Measurements from ENCODE around the gene TNFRSF14.
"Not testable (repeated sequence)": the region's sequence is repeated elsewhere in the genome, so short reads cannot be mapped to it uniquely, and the experiment has no call there.

TNFRSF14 gene

DNA sequence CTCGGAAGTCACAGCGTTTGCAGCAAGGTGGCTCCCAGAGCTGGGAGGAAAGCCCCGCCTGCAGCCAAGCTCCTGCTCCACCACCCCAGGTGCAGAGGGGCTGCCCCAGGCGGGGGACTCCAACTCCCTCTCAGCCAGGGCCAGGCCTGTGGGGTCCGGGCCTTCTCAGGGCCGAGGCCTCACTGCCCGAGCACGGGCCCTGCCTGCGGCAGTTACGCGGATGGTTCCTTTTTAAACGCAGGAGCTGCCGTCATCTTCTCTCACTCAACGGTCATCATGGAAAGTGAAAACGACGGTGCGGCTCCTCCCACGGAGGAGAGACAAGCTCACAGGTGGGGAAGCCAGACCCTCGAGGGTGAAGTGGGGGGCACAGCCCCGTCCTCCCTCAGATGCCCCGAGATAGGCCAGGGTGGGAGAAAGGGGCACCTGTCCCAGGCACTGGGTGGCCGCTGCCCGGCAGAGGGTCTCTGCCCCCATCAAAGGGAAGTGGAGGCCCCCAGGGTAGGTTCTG lies 21.4 kb downstream of the TNFRSF14 start:
- not testable (repeated sequence) for H2BK120ac ChIP-seq (ENCODE audit: low read depth, low read length); H3K9me3 ChIP-seq (replicated peaks in 1 of 2; ENCODE audit: control insufficient read depth in 2 of 2, insufficient read depth in 1 of 2, low read depth in 1 of 2, low read length in 2 of 2); H3K4me2 ChIP-seq (ENCODE audit: insufficient read depth, low read length, poor library complexity, severe bottlenecking); H3K36me3 ChIP-seq (replicated peaks in 1 of 2; ENCODE audit: control insufficient read depth in 2 of 2, insufficient read depth in 2 of 2, low read length in 2 of 2); DNase-seq (ENCODE audit: low spot score); H3K4ac ChIP-seq (ENCODE audit: low read length); H2AK5ac ChIP-seq (ENCODE audit: low read depth, low read length); H3K18ac ChIP-seq (ENCODE audit: low read length); H3K27ac ChIP-seq (replicated peaks; ENCODE audit: low read length); H3K27me3 ChIP-seq (ENCODE audit: control insufficient read depth in 3 of 3, insufficient read depth in 3 of 3, low read depth in 1 of 3, low read length in 3 of 3); H2BK15ac ChIP-seq (ENCODE audit: low read length); H3K4me3 ChIP-seq (ENCODE audit: low read length in 2 of 2); H3K14ac ChIP-seq (ENCODE audit: low read length); H4K91ac ChIP-seq (ENCODE audit: low read depth, low read length, poor library complexity); H2BK12ac ChIP-seq (ENCODE audit: low read length); H3K79me1 ChIP-seq (ENCODE audit: low read depth, low read length); H3K9ac ChIP-seq (ENCODE audit: low read depth, low read length, poor library complexity); H4K8ac ChIP-seq (ENCODE audit: low read depth, low read length)
- peak overlapping the region; percentile 85 for H2AFZ ChIP-seq (ENCODE audit: low read length)
- H2BK5ac ChIP-seq (ENCODE audit: low read length) = peak overlapping the region; percentile 90
- no CpG with 5 or more reads among the region's 23 CpGs for WGBS, 2 donors (ENCODE audit: extremely low coverage in 2 of 2, insufficient read length in 2 of 2, insufficient replicate concordance in 1 of 2)
- peaks cover 5 to 10% of the 10 kb centered on the region in 2 donors for H3K4me1 ChIP-seq (ENCODE audit: control insufficient read depth in 2 of 2, insufficient read depth in 1 of 2, low read depth in 1 of 2, low read length in 2 of 2)
- H3K23ac ChIP-seq (ENCODE audit: low read depth, low read length, poor library complexity) = peak overlapping the region; percentile 31

DNA sequence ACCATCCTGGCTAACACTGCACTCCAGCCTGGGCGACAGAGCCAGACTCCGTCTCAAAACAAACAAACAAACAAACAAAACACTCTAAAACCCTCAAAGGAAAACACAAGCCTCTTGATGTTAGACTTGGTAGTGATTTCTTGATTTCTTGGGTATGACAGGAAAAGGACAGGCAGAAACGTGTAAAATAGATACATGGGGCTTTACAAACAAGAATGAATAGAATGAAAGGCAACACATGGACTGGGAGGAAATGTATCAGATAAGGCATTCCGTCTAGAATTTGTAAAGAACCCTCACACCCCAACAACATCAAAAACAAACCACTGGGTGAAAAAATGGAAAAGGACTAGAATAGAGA lies 22.6 kb downstream of the TNFRSF14 start:
- Histone ChIP-seq H3K27me3 (ENCODE audit: control insufficient read depth in 3 of 3, insufficient read depth in 3 of 3, low read depth in 1 of 3, low read length in 3 of 3) (peaks cover 0 to 3% (median 0%) of the 10 kb centered on the region in 3 experiments), H4K91ac (ENCODE audit: low read depth, low read length, poor library complexity) (no peak overlapping the region), H3K79me1 (ENCODE audit: low read depth, low read length) (no peaks in the 10 kb centered on the region), H3K23ac (ENCODE audit: low read depth, low read length, poor library complexity) (no peak overlapping the region), H3K18ac (ENCODE audit: low read length) (no peak overlapping the region), H2BK15ac (ENCODE audit: low read length) (no peak overlapping the region), H2AK5ac (ENCODE audit: low read depth, low read length) (no peak overlapping the region), H2BK120ac (ENCODE audit: low read depth, low read length) (no peak overlapping the region), H3K9me3 (replicated peaks in 1 of 2; ENCODE audit: control insufficient read depth in 2 of 2, insufficient read depth in 1 of 2, low read depth in 1 of 2, low read length in 2 of 2) (peaks cover 3% of the 10 kb centered on the region in 2 donors), H3K14ac (ENCODE audit: low read length) (no peak overlapping the region), H2BK12ac (ENCODE audit: low read length) (no peak overlapping the region), H3K4me1 (ENCODE audit: control insufficient read depth in 2 of 2, insufficient read depth in 1 of 2, low read depth in 1 of 2, low read length in 2 of 2) (peaks cover 6 to 10% of the 10 kb centered on the region in 2 donors), H4K8ac (ENCODE audit: low read depth, low read length) (no peak overlapping the region), H3K9ac (ENCODE audit: low read depth, low read length, poor library complexity) (no peak overlapping the region), H3K27ac (replicated peaks; ENCODE audit: low read length) (no peak overlapping the region), H3K4me3 (ENCODE audit: low read length in 2 of 2) (no peak overlapping the region), H3K4me2 (ENCODE audit: insufficient read depth, low read length, poor library complexity, severe bottlenecking) (no peak overlapping the region), H2BK5ac (ENCODE audit: low read length) (no peak overlapping the region), H3K4ac (ENCODE audit: low read length) (no peak overlapping the region), H2AFZ (ENCODE audit: low read length) (peak overlapping the region; percentile 85), H3K36me3 (replicated peaks in 1 of 2; ENCODE audit: control insufficient read depth in 2 of 2, insufficient read depth in 2 of 2, low read length in 2 of 2) (no peaks in the 10 kb centered on the region)
- WGBS, 2 donors (ENCODE audit: extremely low coverage in 2 of 2, insufficient read length in 2 of 2, insufficient replicate concordance in 1 of 2) = no CpG with 5 or more reads among the region's 4 CpGs
- no peak for DNase-seq (ENCODE audit: low spot score)

DNA sequence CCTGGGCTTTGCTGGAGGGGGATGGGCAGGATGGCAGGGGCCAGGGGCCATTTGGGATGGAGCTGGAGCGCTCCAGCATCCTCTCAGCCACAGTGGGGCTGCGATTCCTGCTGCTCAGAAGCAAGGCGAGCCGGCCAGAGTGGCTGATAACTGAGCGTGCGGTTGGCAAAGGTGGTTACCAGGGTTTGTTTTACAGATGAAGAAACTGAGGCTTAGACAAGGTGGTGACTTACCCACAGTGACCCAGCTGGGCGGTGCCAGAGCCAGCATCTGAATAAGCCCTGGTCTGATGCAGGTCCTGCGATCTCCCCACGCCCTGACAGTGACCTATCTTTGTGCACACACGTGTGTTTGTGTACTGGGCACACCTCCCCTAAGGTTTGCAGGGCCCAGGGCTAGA lies 24.5 kb downstream of the TNFRSF14 start:
- no peak for DNase-seq (ENCODE audit: low spot score)
- Histone ChIP-seq H3K27me3 (ENCODE audit: control insufficient read depth in 3 of 3, insufficient read depth in 3 of 3, low read depth in 1 of 3, low read length in 3 of 3) (no peaks in the 10 kb centered on the region), H3K4me2 (ENCODE audit: insufficient read depth, low read length, poor library complexity, severe bottlenecking) (no peak overlapping the region), H2AK5ac (ENCODE audit: low read depth, low read length) (peak overlapping the region; percentile 3), H3K4me1 (ENCODE audit: control insufficient read depth in 2 of 2, insufficient read depth in 1 of 2, low read depth in 1 of 2, low read length in 2 of 2) (peaks cover 9 to 12% of the 10 kb centered on the region in 2 donors), H3K14ac (ENCODE audit: low read length) (no peak overlapping the region), H2BK12ac (ENCODE audit: low read length) (no peak overlapping the region), H2AFZ (ENCODE audit: low read length) (no peak overlapping the region), H3K4ac (ENCODE audit: low read length) (no peak overlapping the region), H3K9ac (ENCODE audit: low read depth, low read length, poor library complexity) (no peak overlapping the region), H3K23ac (ENCODE audit: low read depth, low read length, poor library complexity) (no peak overlapping the region), H4K8ac (ENCODE audit: low read depth, low read length) (no peak overlapping the region), H3K4me3 (ENCODE audit: low read length in 2 of 2) (no peak overlapping the region), H3K79me1 (ENCODE audit: low read depth, low read length) (no peaks in the 10 kb centered on the region), H2BK5ac (ENCODE audit: low read length) (no peak overlapping the region), H3K18ac (ENCODE audit: low read length) (peak overlapping the region; percentile 13), H3K9me3 (replicated peaks in 1 of 2; ENCODE audit: control insufficient read depth in 2 of 2, insufficient read depth in 1 of 2, low read depth in 1 of 2, low read length in 2 of 2) (peaks cover 0 to 5% of the 10 kb centered on the region in 2 donors), H2BK120ac (ENCODE audit: low read depth, low read length) (no peak overlapping the region), H3K27ac (replicated peaks; ENCODE audit: low read length) (no peak overlapping the region), H3K36me3 (replicated peaks in 1 of 2; ENCODE audit: control insufficient read depth in 2 of 2, insufficient read depth in 2 of 2, low read length in 2 of 2) (no peaks in the 10 kb centered on the region), H4K91ac (ENCODE audit: low read depth, low read length, poor library complexity) (no peak overlapping the region), H2BK15ac (ENCODE audit: low read length) (no peak overlapping the region)
- WGBS, 2 donors (ENCODE audit: extremely low coverage in 2 of 2, insufficient read length in 2 of 2, insufficient replicate concordance in 1 of 2) = no CpG with 5 or more reads among the region's 10 CpGs

DNA sequence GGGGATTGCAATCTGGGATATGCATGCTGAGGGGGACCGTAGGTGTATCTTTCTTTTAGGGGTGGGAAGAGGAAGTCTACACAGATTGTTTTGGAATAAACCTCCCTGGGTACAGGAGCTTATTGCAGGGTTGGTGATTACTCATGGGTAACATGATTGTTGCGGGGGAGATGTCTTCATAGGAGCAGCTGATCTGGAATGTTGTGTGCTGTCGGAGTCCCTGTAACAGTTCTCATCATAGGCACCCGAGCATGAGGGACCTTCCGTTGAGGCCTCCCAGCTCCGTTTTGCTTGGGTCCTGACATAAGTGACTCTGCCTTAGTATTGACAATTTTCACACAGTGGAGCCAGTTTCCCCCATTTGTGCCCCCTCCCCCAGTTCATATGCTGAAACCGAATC lies 26.2 kb downstream of the TNFRSF14 start:
- no peak overlapping the region for H3K14ac ChIP-seq (ENCODE audit: low read length)
- peaks cover 2% of the 10 kb centered on the region for H3K79me1 ChIP-seq (ENCODE audit: low read depth, low read length)
- H2BK15ac ChIP-seq (ENCODE audit: low read length) = no peak overlapping the region
- H3K4me1 ChIP-seq (ENCODE audit: control insufficient read depth in 2 of 2, insufficient read depth in 1 of 2, low read depth in 1 of 2, low read length in 2 of 2) = peaks cover 9 to 13% of the 10 kb centered on the region in 2 donors
- no peak overlapping the region for H3K27ac ChIP-seq (replicated peaks; ENCODE audit: low read length)
- H3K36me3 ChIP-seq (replicated peaks in 1 of 2; ENCODE audit: control insufficient read depth in 2 of 2, insufficient read depth in 2 of 2, low read length in 2 of 2) = no peaks in the 10 kb centered on the region
- no peak overlapping the region for H2BK5ac ChIP-seq (ENCODE audit: low read length)
- H2AK5ac ChIP-seq (ENCODE audit: low read depth, low read length) = no peak overlapping the region
- H3K9ac ChIP-seq (ENCODE audit: low read depth, low read length, poor library complexity) = no peak overlapping the region
- no peak overlapping the region for H3K23ac ChIP-seq (ENCODE audit: low read depth, low read length, poor library complexity)
- no peak overlapping the region for H3K18ac ChIP-seq (ENCODE audit: low read length)
- no peak overlapping the region for H2AFZ ChIP-seq (ENCODE audit: low read length)
- H3K9me3 ChIP-seq (replicated peaks in 1 of 2; ENCODE audit: control insufficient read depth in 2 of 2, insufficient read depth in 1 of 2, low read depth in 1 of 2, low read length in 2 of 2) = peaks cover 0 to 5% of the 10 kb centered on the region in 2 donors
- DNase-seq (ENCODE audit: low spot score) = no peak
- no peak overlapping the region for H2BK120ac ChIP-seq (ENCODE audit: low read depth, low read length)
- no peak overlapping the region for H3K4me2 ChIP-seq (ENCODE audit: insufficient read depth, low read length, poor library complexity, severe bottlenecking)
- no peak overlapping the region for H3K4me3 ChIP-seq (ENCODE audit: low read length in 2 of 2)
- no peak overlapping the region for H3K4ac ChIP-seq (ENCODE audit: low read length)
- no peak overlapping the region for H2BK12ac ChIP-seq (ENCODE audit: low read length)
- no peak overlapping the region for H4K91ac ChIP-seq (ENCODE audit: low read depth, low read length, poor library complexity)
- H3K27me3 ChIP-seq (ENCODE audit: control insufficient read depth in 3 of 3, insufficient read depth in 3 of 3, low read depth in 1 of 3, low read length in 3 of 3) = no peaks in the 10 kb centered on the region
- H4K8ac ChIP-seq (ENCODE audit: low read depth, low read length) = no peak overlapping the region
- WGBS, 2 donors (ENCODE audit: extremely low coverage in 2 of 2, insufficient read length in 2 of 2, insufficient replicate concordance in 1 of 2) = no CpG with 5 or more reads among the region's 7 CpGs

Measured in neuronal stem cell (in vitro differentiated cells).